Nephron progenitor cell (in vitro differentiated cells): ENCODE results near the gene PABPN1L.
"Not testable (repeated sequence)": the region's sequence is repeated elsewhere in the genome, so short reads cannot be mapped to it uniquely, and the experiment has no call there.

ENCODE experiments used
- DNase-seq: peaks from one replicate; pipeline ENCODE4 v3.0.0; 2021
- H3K27ac Mint-ChIP-seq: 2 replicates; pipeline ENCODE4 v1.8.0; 2021; ENCODE audit warnings: mild to moderate bottlenecking, moderate library complexity, mixed read lengths
- H3K27me3 Mint-ChIP-seq: 2 replicates; pipeline ENCODE4 v1.8.0; 2021; ENCODE audit warnings: mild to moderate bottlenecking, low read depth, mixed read lengths; ENCODE audit not compliant: poor library complexity
- H3K36me3 Mint-ChIP-seq: 2 replicates; pipeline ENCODE4 v1.8.0; 2021; ENCODE audit warnings: low read depth, mixed read lengths
- H3K4me1 Mint-ChIP-seq: 2 replicates; pipeline ENCODE4 v1.8.0; 2021; ENCODE audit warnings: mixed read lengths
- H3K4me3 Mint-ChIP-seq: 2 replicates; pipeline ENCODE4 v1.8.0; 2021; ENCODE audit warnings: mild to moderate bottlenecking, moderate library complexity, mixed read lengths
- H3K9me3 Mint-ChIP-seq: 2 replicates; pipeline ENCODE4 v1.8.0; 2021; ENCODE audit warnings: mild to moderate bottlenecking, moderate library complexity, mixed read lengths
- CTCF ChIP-seq: fragments of 200-600 bp; sonication (generic); IDR thresholded peaks from 2 replicates; pipeline ENCODE4 v1.5.0; 2021; ENCODE audit warnings: antibody characterized with exemption

PABPN1L gene

GRCh38 chr16:88893127-88893968 is 26.9 kb upstream of the PABPN1L start:
- Mint-ChIP-seq H3K4me3 (no peak overlapping the region), H3K9me3 (peaks cover 15% of the 10 kb centered on the region), H3K36me3 (no peaks in the 10 kb centered on the region), H3K27ac (no peak overlapping the region), H3K4me1 (peaks cover 24% of the 10 kb centered on the region), H3K27me3 (peaks cover 17% of the 10 kb centered on the region)
- no peak for DNase-seq
- TF ChIP-seq CTCF, result no peak

GRCh38 chr16:88892065-88892464 is 25.6 kb upstream of the PABPN1L start:
- Mint-ChIP-seq H3K4me1 (peaks cover 34% of the 10 kb centered on the region), H3K27me3 (peaks cover 12% of the 10 kb centered on the region), H3K36me3 (no peaks in the 10 kb centered on the region), H3K4me3 (no peak overlapping the region), H3K9me3 (peaks cover 15% of the 10 kb centered on the region), H3K27ac (no peak overlapping the region)
- no peak for TF ChIP-seq CTCF
- no peak for DNase-seq

- Mint-ChIP-seq H3K4me1 (peaks cover 35% of the 10 kb centered on the region), H3K9me3 (peaks cover 15% of the 10 kb centered on the region), H3K27ac (no peak overlapping the region), H3K4me3 (no peak overlapping the region), H3K27me3 (peaks cover 12% of the 10 kb centered on the region), H3K36me3 (no peaks in the 10 kb centered on the region)
- no peak for TF ChIP-seq CTCF
- DNase-seq, result no peak
Measured at GRCh38 chr16:88891083-88891482, 24.6 kb upstream of the PABPN1L start.

- DNase-seq, H3K36me3 Mint-ChIP-seq, H3K27ac Mint-ChIP-seq, H3K4me3 Mint-ChIP-seq: not testable (repeated sequence)
- H3K9me3 Mint-ChIP-seq, result peaks cover 15% of the 10 kb centered on the region
- peaks cover 12% of the 10 kb centered on the region for H3K27me3 Mint-ChIP-seq
- H3K4me1 Mint-ChIP-seq, result peaks cover 31% of the 10 kb centered on the region
Measured at GRCh38 chr16:88889702-88890352, 23.4 kb upstream of the PABPN1L start.

GRCh38 chr16:88888461-88889387 is 22.3 kb upstream of the PABPN1L start:
- Mint-ChIP-seq H3K27me3 (peaks cover 12% of the 10 kb centered on the region), H3K27ac (no peak overlapping the region), H3K4me3 (no peak overlapping the region), H3K9me3 (peaks cover 15% of the 10 kb centered on the region), H3K36me3 (no peaks in the 10 kb centered on the region), H3K4me1 (peaks cover 31% of the 10 kb centered on the region)
- TF ChIP-seq CTCF, result no peak
- no peak for DNase-seq

GRCh38 chr16:88888057-88888456 is 21.6 kb upstream of the PABPN1L start:
- Mint-ChIP-seq H3K27ac (no peak overlapping the region), H3K4me1 (peaks cover 27% of the 10 kb centered on the region), H3K4me3 (no peak overlapping the region), H3K27me3 (peaks cover 15% of the 10 kb centered on the region), H3K9me3 (peaks cover 15% of the 10 kb centered on the region), H3K36me3 (no peaks in the 10 kb centered on the region)
- no peak for TF ChIP-seq CTCF
- DNase-seq, result no peak
